H9 (cell line): ENCODE measurements around the gene UNC5C. TPM values are rescaled to one million over a fixed set of nuclear protein-coding genes. Genes with fewer than 3 reads are reported as not detected.

Source experiments
- DNase-seq: peaks from one replicate; pipeline ENCODE4 v3.0.0-alpha.2; 2017
- H2AFZ ChIP-seq: one replicate; pipeline ENCODE4 v1.6.1; 2013; ENCODE audit warnings: mild to moderate bottlenecking, low read length, control low read depth, moderate library complexity
- H2AK5ac ChIP-seq: 2 replicates; pipeline ENCODE4 v1.6.1; 2013; ENCODE audit warnings: low read length, control low read depth, mixed read lengths; ENCODE audit not compliant: insufficient read length
- H2BK120ac ChIP-seq: one replicate; pipeline ENCODE4 v1.6.1; 2013; ENCODE audit warnings: low read depth, mild to moderate bottlenecking, low read length, control low read depth, inconsistent platforms; ENCODE audit not compliant: poor library complexity, severe bottlenecking
- H2BK12ac ChIP-seq: 2 replicates; pipeline ENCODE4 v1.6.1; 2013; ENCODE audit warnings: low read length, control low read depth, mixed read lengths, low read depth; ENCODE audit not compliant: insufficient read length
- H2BK15ac ChIP-seq: 2 replicates; pipeline ENCODE4 v1.6.1; 2013; ENCODE audit warnings: low read depth, low read length, control low read depth
- H2BK20ac ChIP-seq: one replicate; pipeline ENCODE4 v1.6.1; 2013; ENCODE audit warnings: low read depth, mild to moderate bottlenecking, low read length, control low read depth, inconsistent platforms; ENCODE audit not compliant: poor library complexity, severe bottlenecking
- H2BK5ac ChIP-seq: 2 replicates; pipeline ENCODE4 v1.6.1; 2013; ENCODE audit warnings: low read length, control low read depth, mixed read lengths; ENCODE audit not compliant: insufficient read length
- H3K14ac ChIP-seq: 2 replicates; pipeline ENCODE4 v1.6.1; 2013; ENCODE audit warnings: low read length, control low read depth; ENCODE audit not compliant: insufficient read depth
- H3K18ac ChIP-seq: 2 replicates; pipeline ENCODE4 v1.6.1; 2013; ENCODE audit warnings: low read depth, mild to moderate bottlenecking, mixed read lengths, low read length, control low read depth; ENCODE audit not compliant: insufficient read length
- H3K23ac ChIP-seq: 2 replicates; pipeline ENCODE4 v1.6.1; 2013; ENCODE audit warnings: low read length, control low read depth, mixed read lengths, low read depth; ENCODE audit not compliant: insufficient read length
- H3K23me2 ChIP-seq: 2 replicates; pipeline ENCODE4 v1.6.1; 2013; ENCODE audit warnings: low read depth, mild to moderate bottlenecking, mixed read lengths, low read length, control low read depth; ENCODE audit not compliant: insufficient read length, poor library complexity, severe bottlenecking
- H3K27ac ChIP-seq: 2 replicates; pipeline ENCODE4 v1.5.1; 2013; ENCODE audit warnings: low read length, control low read depth, mixed read lengths, low read depth; ENCODE audit not compliant: insufficient read length
- H3K27me3 ChIP-seq: 2 replicates; pipeline ENCODE4 v1.6.1; 2013; ENCODE audit warnings: low read length, control low read depth, inconsistent platforms; ENCODE audit not compliant: insufficient read depth
- H3K4ac ChIP-seq: 2 replicates; pipeline ENCODE4 v1.6.1; 2013; ENCODE audit warnings: low read depth, mild to moderate bottlenecking, control low read depth, inconsistent platforms, low read length, moderate library complexity
- H3K4me1 ChIP-seq: 2 replicates; pipeline ENCODE4 v1.6.1; 2013; ENCODE audit warnings: low read length, control low read depth, inconsistent platforms; ENCODE audit not compliant: insufficient read depth
- H3K4me2 ChIP-seq: 2 replicates; pipeline ENCODE4 v1.6.1; 2013; ENCODE audit warnings: low read length, control low read depth, mixed read lengths; ENCODE audit not compliant: insufficient read length, insufficient read depth
- H3K56ac ChIP-seq: 2 replicates; pipeline ENCODE4 v1.6.1; 2013; ENCODE audit warnings: low read depth, mild to moderate bottlenecking, mixed read lengths, low read length, control low read depth; ENCODE audit not compliant: insufficient read length
- H3K79me1 ChIP-seq: 2 replicates; pipeline ENCODE4 v1.6.1; 2013; ENCODE audit warnings: low read depth, mild to moderate bottlenecking, moderate library complexity, low read length, control low read depth, inconsistent platforms; ENCODE audit not compliant: insufficient read depth, poor library complexity, severe bottlenecking
- H3K79me2 ChIP-seq: 2 replicates; pipeline ENCODE4 v1.6.1; 2013; ENCODE audit warnings: low read length, control low read depth, inconsistent platforms; ENCODE audit not compliant: insufficient read depth
- H3K9ac ChIP-seq: 2 replicates; pipeline ENCODE4 v1.6.1; 2013; ENCODE audit warnings: low read length, control low read depth, mixed read lengths; ENCODE audit not compliant: insufficient read length; ENCODE audit errors: extremely low read depth
- H3K9me3 ChIP-seq: one replicate; pipeline ENCODE4 v1.6.1; 2013; ENCODE audit warnings: low read depth, low read length, inconsistent platforms; ENCODE audit not compliant: control insufficient read depth
- H3T11ph ChIP-seq: one replicate; pipeline ENCODE4 v1.6.1; 2013; ENCODE audit warnings: mild to moderate bottlenecking, low read length, control low read depth, inconsistent platforms
- H4K20me1 ChIP-seq: one replicate; pipeline ENCODE4 v1.6.1; 2013; ENCODE audit not compliant: control insufficient read depth, insufficient read length, insufficient read depth
- H4K5ac ChIP-seq: 2 replicates; pipeline ENCODE4 v1.6.1; 2013; ENCODE audit warnings: low read depth, mild to moderate bottlenecking, mixed read lengths, low read length, control low read depth; ENCODE audit not compliant: insufficient read length
- H4K8ac ChIP-seq: replicated peaks from 2 replicates; pipeline ENCODE4 v1.6.1; 2013; ENCODE audit warnings: low read length, control low read depth, mixed read lengths, low read depth; ENCODE audit not compliant: insufficient read length
- H4K91ac ChIP-seq: 2 replicates; pipeline ENCODE4 v1.6.1; 2013; ENCODE audit warnings: low read depth, mild to moderate bottlenecking, moderate library complexity, mixed read lengths, low read length, control low read depth; ENCODE audit not compliant: insufficient read length
- H3K27ac Mint-ChIP-seq, 3 experiments: 2 replicates in 2 of 3; 3 replicates in 1 of 3; pipeline ENCODE4 v1.8.0; 2020 to 2021; ENCODE audit warnings: mixed read lengths in 3 of 3, mild to moderate bottlenecking in 1 of 3, moderate library complexity in 1 of 3
- H3K27me3 Mint-ChIP-seq: 2 replicates; pipeline ENCODE4 v1.8.0; 2021; ENCODE audit warnings: low read depth, mild to moderate bottlenecking, moderate library complexity, mixed read lengths
- H3K36me3 Mint-ChIP-seq, 3 experiments: 2 replicates in 2 of 3; 3 replicates in 1 of 3; pipeline ENCODE4 v1.8.0; 2020 to 2021; ENCODE audit warnings: low read depth in 3 of 3, mixed read lengths in 3 of 3; ENCODE audit not compliant: insufficient read depth in 1 of 3
- H3K4me1 Mint-ChIP-seq, 2 experiments: 2 replicates each; pipeline ENCODE4 v1.8.0; 2020; ENCODE audit warnings: mixed read lengths in 2 of 2
- H3K4me3 Mint-ChIP-seq, 2 experiments: 2 replicates in 1 of 2; 3 replicates in 1 of 2; pipeline ENCODE4 v1.8.0; 2020 to 2021; ENCODE audit warnings: mild to moderate bottlenecking in 2 of 2, mixed read lengths in 2 of 2, moderate library complexity in 1 of 2
- H3K9me3 Mint-ChIP-seq, 2 experiments: 2 replicates in 1 of 2; 3 replicates in 1 of 2; pipeline ENCODE4 v1.8.0; 2020; ENCODE audit warnings: mild to moderate bottlenecking in 2 of 2, mixed read lengths in 2 of 2, moderate library complexity in 1 of 2
- WGBS: extraction: QIAGEN DNeasy Blood & Tissue Kit; methylation state at CpG from one replicate; pipeline ENCODE4 v1.1.7; 2013; ENCODE audit warnings: missing lambda C conversion rate, low lambda C conversion rate, mixed read lengths; ENCODE audit not compliant: insufficient read length; ENCODE audit errors: extremely low coverage; 5-methylcytosine and 5-hydroxymethylcytosine counted together
- total RNA-seq: library from RNA; stranded (reverse); gene quantifications from 2 replicates; pipeline ENCODE4 v1.2.1, GENCODE V29; 2021
- TF ChIP-seq, protein P1 (sequence below): fragments of 200-600 bp; sonication (generic); conservative IDR thresholded peaks from 3 replicates; pipeline ENCODE4 v1.8.0; 2021; ENCODE audit warnings: antibody characterized with exemption, mild to moderate bottlenecking

The UNC5C gene
- total RNA-seq, 1 experiment from 2014 or later = not detected

DNA sequence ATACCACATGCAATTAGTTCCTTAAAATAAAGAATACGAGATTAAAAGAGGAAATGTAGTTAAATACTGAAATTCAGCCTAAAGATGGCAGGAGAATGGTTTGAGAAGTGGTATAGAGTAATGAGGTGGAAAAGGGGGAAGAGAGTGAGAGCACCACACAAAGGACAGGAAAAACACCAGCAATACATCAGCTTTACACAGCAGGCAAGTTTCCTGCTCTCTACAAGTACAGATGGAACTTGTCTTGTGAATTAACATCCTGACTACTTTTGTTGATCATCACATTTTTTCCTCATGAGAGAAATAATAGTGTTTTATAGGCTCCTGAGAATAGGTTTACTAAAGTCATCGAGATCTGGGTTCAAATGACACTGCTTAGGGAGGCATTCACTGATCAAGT is 2.9 kb upstream of the UNC5C start:
- peaks cover 30% of the 10 kb centered on the region for H3K23me2 ChIP-seq
- Mint-ChIP-seq H3K9me3 (no peaks in the 10 kb centered on the region; a peak in 1 of 5 replicates), H3K4me3 (peak overlapping the region in 1 of 2 experiments; percentile 31; a peak in 1 of 5 replicates), H3K4me1 (peaks cover 18 to 20% of the 10 kb centered on the region in 2 experiments), H3K27me3 (peaks cover 50% of the 10 kb centered on the region), H3K36me3 (no peaks in the 10 kb centered on the region; a peak in 1 of 7 replicates), H3K27ac (no peak overlapping the region)
- H2BK5ac ChIP-seq = no peak overlapping the region
- no peaks in the 10 kb centered on the region for H3K79me1 ChIP-seq
- H3K9ac ChIP-seq = no peak overlapping the region
- no peaks in the 10 kb centered on the region for H3K9me3 ChIP-seq
- H4K5ac ChIP-seq = no peak overlapping the region
- H3K79me2 ChIP-seq = no peaks in the 10 kb centered on the region
- no peak overlapping the region for H3K4ac ChIP-seq
- no peaks in the 10 kb centered on the region for H3K4me1 ChIP-seq
- H4K20me1 ChIP-seq = no peaks in the 10 kb centered on the region
- no peak overlapping the region for H3T11ph ChIP-seq
- H3K18ac ChIP-seq = no peak overlapping the region
- no peak overlapping the region for H3K27ac ChIP-seq
- H4K91ac ChIP-seq = no peak overlapping the region
- H3K4me2 ChIP-seq = no peak overlapping the region
- H2AK5ac ChIP-seq = no peak overlapping the region
- no peak for DNase-seq
- no peak overlapping the region for H2AFZ ChIP-seq
- H3K14ac ChIP-seq = no peak overlapping the region
- H2BK20ac ChIP-seq = no peak overlapping the region
- H2BK12ac ChIP-seq = no peak overlapping the region
- no peak overlapping the region for H2BK120ac ChIP-seq
- no peak overlapping the region for H3K23ac ChIP-seq
- H3K27me3 ChIP-seq = peaks cover 17% of the 10 kb centered on the region; the same call in 1 of the 2 replicates
- no peak overlapping the region for H4K8ac ChIP-seq
- TF ChIP-seq, protein P1, sequence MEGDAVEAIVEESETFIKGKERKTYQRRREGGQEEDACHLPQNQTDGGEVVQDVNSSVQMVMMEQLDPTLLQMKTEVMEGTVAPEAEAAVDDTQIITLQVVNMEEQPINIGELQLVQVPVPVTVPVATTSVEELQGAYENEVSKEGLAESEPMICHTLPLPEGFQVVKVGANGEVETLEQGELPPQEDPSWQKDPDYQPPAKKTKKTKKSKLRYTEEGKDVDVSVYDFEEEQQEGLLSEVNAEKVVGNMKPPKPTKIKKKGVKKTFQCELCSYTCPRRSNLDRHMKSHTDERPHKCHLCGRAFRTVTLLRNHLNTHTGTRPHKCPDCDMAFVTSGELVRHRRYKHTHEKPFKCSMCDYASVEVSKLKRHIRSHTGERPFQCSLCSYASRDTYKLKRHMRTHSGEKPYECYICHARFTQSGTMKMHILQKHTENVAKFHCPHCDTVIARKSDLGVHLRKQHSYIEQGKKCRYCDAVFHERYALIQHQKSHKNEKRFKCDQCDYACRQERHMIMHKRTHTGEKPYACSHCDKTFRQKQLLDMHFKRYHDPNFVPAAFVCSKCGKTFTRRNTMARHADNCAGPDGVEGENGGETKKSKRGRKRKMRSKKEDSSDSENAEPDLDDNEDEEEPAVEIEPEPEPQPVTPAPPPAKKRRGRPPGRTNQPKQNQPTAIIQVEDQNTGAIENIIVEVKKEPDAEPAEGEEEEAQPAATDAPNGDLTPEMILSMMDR = no peak
- H3K56ac ChIP-seq = no peak overlapping the region
- WGBS = no CpG with 5 or more reads among the region's 2 CpGs
- H2BK15ac ChIP-seq = no peak overlapping the region
